Sciatic nerve (tissue), 2 donors: ENCODE measurements around the gene SLC9A3. TPM values are rescaled to one million over a fixed set of nuclear protein-coding genes. Genes with fewer than 3 reads are reported as not detected.
"Not testable (repeated sequence)": the region's sequence is repeated elsewhere in the genome, so short reads cannot be mapped to it uniquely, and the experiment has no call there.

Experiments used
- ATAC-seq: fragments of 200-7000 bp; cut with Tn5 transposase; one replicate; pipeline ENCODE4 v1.9.1; 2020; ENCODE audit warnings: mild to moderate bottlenecking, moderate library complexity
- DNase-seq: peaks from one replicate; pipeline ENCODE4 v3.0.0-alpha.2; 2020; ENCODE audit warnings: low spot score
- intact Hi-C: fragments of 100-400 bp; cut with DNase I; formaldehyde crosslinking; loops from one replicate; pipeline ENCODE4 v1.14.2; 2022
- total RNA-seq: library from RNA; stranded (reverse); fragmentation: NEBNext Ultra II Directional; extraction: Animal tissue kit (Norgen Biotek cat#: 25700); gene quantifications from one replicate; pipeline ENCODE4 v1.2.1, GENCODE V29; 2021
- donor health status: DM: no; HTN: no; CAD: no.
- donor health status: DM: no; HTN: no; CAD: no.

The SLC9A3 gene
- total RNA-seq, 1 donor from 2014 or later = 12.3 TPM

DNA sequence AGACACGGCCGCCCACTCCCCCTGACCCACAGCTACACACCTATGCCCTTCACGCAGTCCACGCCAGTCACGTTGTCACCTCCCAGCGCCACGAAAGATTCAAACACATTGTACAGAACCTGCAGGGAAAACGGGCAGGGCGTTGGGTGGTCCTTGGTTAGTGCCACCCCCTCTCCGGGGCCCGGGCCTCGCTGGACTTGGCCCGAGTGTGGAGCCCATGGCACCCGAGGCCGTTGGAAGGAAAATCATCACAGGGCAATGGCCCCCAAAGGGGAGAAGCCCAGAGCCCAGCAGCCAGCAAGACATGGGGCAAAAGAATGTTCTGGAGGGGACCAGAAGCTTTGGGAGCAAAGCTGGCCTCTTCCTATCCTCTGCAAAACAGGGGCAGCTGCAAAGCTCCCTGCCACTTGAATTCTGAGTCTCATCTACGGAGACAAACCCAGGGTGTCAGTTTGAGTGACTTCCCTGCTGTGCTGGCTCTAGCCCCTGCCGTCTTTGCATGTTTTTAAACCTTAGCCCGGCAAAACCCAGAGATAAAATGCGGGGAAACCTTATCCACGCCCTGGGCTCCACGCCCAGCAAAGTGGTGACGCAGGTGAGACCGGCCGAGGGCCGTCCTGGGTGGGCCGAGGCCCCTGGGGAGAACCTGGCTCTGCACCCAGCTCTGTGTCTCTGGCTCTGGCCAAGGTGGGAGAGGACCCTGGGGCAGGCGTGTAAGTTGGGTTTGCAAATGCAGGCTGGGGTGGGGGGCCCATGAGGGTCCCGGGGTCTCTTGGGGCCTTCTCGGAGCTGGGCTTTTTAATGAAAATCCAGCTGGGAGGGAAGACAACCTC is 38.9 kb downstream of the SLC9A3 start:
- intact Hi-C loops = loop anchor here (10.0 kb wide), 1 partner anchor 129 kb away; the partner anchor contains the start of gene CEP72
- ATAC-seq (no peak), DNase-seq (no peak)

DNA sequence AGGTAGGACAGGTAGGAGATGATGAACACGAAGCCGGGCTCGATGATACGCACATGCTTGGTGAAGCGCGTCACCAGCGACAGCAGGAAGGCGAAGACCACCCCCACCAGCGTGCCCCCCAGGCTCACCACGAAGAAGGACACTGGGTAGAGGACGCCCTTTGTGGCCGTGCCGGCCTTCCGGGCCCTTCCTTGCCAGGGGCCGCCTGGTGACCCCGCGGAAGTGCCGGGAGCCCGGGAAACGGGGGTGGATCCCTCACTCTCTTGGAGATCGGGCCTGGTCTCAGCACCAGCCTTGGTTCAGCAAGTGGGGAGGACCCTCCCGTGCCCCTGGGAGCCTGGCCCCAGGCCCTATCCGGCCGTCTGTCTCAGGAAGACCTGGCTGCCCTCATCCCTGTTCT is 39.7 kb downstream of the SLC9A3 start:
- intact Hi-C loops = loop anchor here (10.0 kb wide), 1 partner anchor 130 kb away; the partner anchor contains the start of gene CEP72
- DNase-seq = no peak
- no peak for ATAC-seq

- DNase-seq = no peak
- no peak for ATAC-seq
- intact Hi-C loops = loop anchor here (10.0 kb wide), 1 partner anchor 131 kb away; the partner anchor contains the start of gene CEP72
Observed at GRCh38 chr5:483434-484140, 40.7 kb downstream of the SLC9A3 start.

DNA sequence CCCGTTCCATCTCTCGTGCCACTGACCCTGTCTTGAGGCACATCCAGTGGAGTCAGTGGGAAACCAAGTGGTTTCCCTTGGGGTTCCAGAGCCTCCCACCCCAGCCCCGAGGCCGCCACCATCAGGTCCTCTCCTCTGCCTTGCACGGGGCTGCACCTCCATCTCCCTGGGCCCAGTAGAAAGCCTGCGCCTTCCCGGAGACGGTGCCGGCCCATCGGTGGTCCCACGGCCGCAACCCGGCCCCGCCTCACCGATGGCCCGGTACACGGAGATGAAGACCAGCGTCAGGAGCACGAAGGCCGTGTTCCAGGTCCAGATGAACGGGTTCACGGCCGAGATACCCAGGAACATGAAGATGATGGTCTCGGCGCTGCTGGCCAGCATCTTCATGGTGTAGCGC is 41.2 kb downstream of the SLC9A3 start:
- DNase-seq (no peak), ATAC-seq (no peak)
- intact Hi-C loops = loop anchor here (10.0 kb wide), 1 partner anchor 132 kb away; the partner anchor contains the start of gene CEP72

DNA sequence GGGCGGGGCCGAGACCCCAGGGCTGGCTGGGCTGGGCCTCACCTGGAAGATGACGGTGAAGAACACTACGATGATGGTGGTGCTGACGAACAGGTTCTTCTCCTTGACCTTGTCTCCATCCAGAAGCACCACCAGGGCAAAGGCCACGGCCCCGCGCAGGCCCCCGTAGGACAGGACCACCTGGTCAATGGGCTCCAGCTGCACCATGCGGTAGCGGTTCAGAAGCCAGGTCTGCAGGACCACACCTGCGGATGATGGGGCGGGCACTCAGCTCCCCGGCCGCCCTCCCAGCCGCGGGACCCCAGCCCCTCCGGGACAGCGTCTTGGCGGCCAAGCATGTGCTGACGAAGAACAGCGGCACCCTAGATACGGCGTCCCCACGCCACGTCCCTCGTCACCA is 41.7 kb downstream of the SLC9A3 start:
- ATAC-seq (no peak), DNase-seq (no peak)
- intact Hi-C loops = loop anchor here (10.0 kb wide), 1 partner anchor 132 kb away; the partner anchor contains the start of gene CEP72

GRCh38 chr5:482021-482420 is 42.2 kb downstream of the SLC9A3 start:
- intact Hi-C loops = loop anchor here (10.0 kb wide), 1 partner anchor 133 kb away; the partner anchor contains the start of gene CEP72
- ATAC-seq (no peak), DNase-seq (no peak)

DNA sequence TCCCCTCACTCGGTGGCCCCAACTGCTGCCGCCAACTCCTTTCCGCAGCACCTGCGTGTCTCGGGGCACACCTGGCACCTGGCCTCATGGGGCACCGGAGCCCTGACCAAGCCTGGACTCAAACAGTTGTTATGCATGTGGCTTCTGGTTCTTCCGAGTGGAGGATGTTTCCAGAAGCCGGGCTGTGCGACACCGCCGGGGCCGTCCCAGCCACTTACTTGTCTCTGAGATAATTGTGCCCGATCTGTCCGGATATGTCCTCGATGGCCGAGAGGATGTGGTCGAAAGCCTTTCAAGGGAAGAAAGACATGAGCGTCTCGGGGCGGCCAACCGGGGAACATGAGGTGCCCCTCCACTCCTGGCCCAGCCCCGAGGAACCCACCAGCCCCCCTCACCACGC is 42.9 kb downstream of the SLC9A3 start:
- DNase-seq (no peak), ATAC-seq (no peak)
- intact Hi-C loops = loop anchor here (10.0 kb wide), 1 partner anchor 133 kb away; the partner anchor contains the start of gene CEP72

GRCh38 chr5:479566-480319 is 44.5 kb downstream of the SLC9A3 start:
- ATAC-seq (no peak), DNase-seq (no peak)
- intact Hi-C loops = loop anchor here (10.0 kb wide), 1 partner anchor 135 kb away; the partner anchor contains the start of gene CEP72

DNA sequence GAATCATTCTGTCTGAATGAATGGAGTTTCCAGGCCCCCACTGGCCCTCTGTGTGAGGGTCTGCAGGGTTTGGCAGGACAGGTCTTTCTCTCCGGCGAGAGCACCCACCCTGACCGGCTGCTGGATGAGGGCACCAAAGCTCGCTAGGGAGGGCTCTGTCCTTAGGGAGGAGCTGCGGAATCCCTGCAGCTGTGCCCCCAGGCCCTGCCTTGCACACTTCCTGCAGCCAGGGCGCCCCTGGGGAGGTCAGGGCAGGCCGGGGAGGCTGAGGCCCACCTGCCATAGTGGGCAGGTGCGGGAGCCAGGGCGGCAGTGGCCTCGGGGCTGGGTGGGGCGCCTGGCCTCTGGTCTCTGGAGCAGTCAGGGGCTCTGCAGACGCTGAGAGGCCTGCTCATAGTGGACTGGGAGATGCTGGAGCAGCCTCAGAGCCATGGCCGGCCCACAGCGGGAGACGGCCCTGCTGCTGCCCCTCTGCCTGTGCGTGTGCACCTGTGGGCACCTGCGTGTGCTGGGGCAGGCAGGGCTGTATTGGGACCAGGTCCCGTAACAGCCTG is 45.2 kb downstream of the SLC9A3 start:
- ATAC-seq (no peak), DNase-seq (no peak)
- intact Hi-C loops = no loop called here

- intact Hi-C loops = no loop called here
- no peak for DNase-seq
- no peak for ATAC-seq
Observed at GRCh38 chr5:478369-478981, 45.8 kb downstream of the SLC9A3 start.

DNA sequence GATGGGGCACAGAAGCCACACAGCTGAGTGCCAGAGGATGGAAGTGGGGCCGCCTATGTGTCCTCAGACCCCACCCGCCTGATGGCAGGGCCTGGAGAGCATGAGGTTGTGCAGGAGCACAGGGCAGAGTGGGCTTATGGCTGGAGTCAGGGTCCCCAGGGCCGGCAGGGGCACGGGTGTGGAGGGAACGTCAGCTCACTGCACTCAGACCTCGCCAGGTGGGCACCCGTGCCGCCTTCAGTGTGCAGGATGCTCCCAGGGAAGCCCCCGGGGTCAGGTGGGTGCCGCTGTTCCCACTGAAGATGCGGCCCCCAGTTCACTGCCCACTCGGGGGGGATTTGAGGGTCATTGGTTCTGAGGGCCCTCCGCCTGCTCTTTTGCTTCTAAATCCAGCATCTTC is 46.4 kb downstream of the SLC9A3 start:
- DNase-seq (no peak), ATAC-seq (no peak)
- intact Hi-C loops = no loop called here

GRCh38 chr5:477247-477646 is 47.0 kb downstream of the SLC9A3 start:
- intact Hi-C loops = no loop called here
- ATAC-seq (no peak), DNase-seq (no peak)

- intact Hi-C loops = no loop called here
- no peak for ATAC-seq
- DNase-seq = no peak
Observed at GRCh38 chr5:476814-477175, 47.5 kb downstream of the SLC9A3 start.

- DNase-seq (no peak), ATAC-seq (no peak)
- intact Hi-C loops = no loop called here
Observed at GRCh38 chr5:476102-476813, 48.0 kb downstream of the SLC9A3 start.

DNA sequence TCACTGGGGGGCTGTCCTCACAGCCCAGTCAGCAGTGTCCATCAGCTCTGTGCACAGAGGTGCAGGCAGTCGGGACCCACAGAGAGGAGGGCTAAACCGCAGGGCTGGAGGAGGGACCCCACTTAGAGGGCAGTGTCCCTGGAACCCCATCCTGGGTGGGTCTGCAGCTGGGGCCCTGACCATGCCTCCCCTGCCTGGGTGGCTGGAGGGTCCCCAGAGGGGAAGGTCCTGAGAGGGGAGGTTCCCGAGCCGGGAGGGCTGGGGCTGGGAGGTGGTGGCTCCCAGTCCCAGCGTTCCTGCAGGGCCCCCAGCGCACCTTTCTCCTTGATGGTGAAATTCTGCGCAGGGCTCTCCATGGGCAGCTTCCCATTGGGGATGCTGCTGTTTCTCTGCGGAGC is 48.5 kb downstream of the SLC9A3 start:
- DNase-seq = peak; percentile 49
- ATAC-seq = no peak
- intact Hi-C loops = no loop called here

GRCh38 chr5:474840-475661 is 49.2 kb downstream of the SLC9A3 start:
- intact Hi-C loops = no loop called here
- DNase-seq (peak; percentile 65), ATAC-seq (no peak)

GRCh38 chr5:474232-474839 is 49.9 kb downstream of the SLC9A3 start:
- intact Hi-C loops, DNase-seq: not testable (repeated sequence)

More at GRCh38 chr5:474232-474839, 49.9 kb downstream of the SLC9A3 start:
- not testable (repeated sequence) for ATAC-seq
